ENCODE results near the gene CST3.
"Not testable (repeated sequence)": the region's sequence is repeated elsewhere in the genome, so short reads cannot be mapped to it uniquely, and the experiment has no call there.

CST3 gene, protein sequence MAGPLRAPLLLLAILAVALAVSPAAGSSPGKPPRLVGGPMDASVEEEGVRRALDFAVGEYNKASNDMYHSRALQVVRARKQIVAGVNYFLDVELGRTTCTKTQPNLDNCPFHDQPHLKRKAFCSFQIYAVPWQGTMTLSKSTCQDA

GRCh38 chr20:23637282-23638221 lies at the start of gene CST3:
Gene CST3 (minus strand): TSS chr20:23637955. CDS start chr20:23637862, 93 bp downstream.
- H3K4me1 ChIP-seq (ENCODE audit: control insufficient read depth, insufficient read depth, low read length) = peaks cover 39% of the 10 kb centered on the region
- H3K9ac ChIP-seq (ENCODE audit: low read length in 2 of 2) = peak within 1 kb of the TSS; percentile 75 to 93
- no peaks in the 10 kb centered on the region for H3K9me3 ChIP-seq (ENCODE audit: control insufficient read depth in 2 of 2, low read length in 2 of 2)
- H3K4me3 ChIP-seq (ENCODE audit: low read length in 2 of 2) = peak within 1 kb of the TSS; percentile 85 to 90
- H3K36me3 ChIP-seq (ENCODE audit: control insufficient read depth in 2 of 2, insufficient read depth in 2 of 2, low read length in 2 of 2) = peaks cover 11 to 13% of the 10 kb centered on the region in 2 donors
- H3K27me3 ChIP-seq (ENCODE audit: control insufficient read depth in 1 of 2, insufficient read depth in 2 of 2, low read length in 2 of 2) = no peaks in the 10 kb centered on the region
- peak within 1 kb of the TSS; percentile 85 for H3K27ac ChIP-seq (ENCODE audit: low read length)

- no peaks in the 10 kb centered on the region for H3K4me1 ChIP-seq (ENCODE audit: control insufficient read depth, insufficient read depth, low read length)
- H3K36me3 ChIP-seq (ENCODE audit: control insufficient read depth in 2 of 2, insufficient read depth in 2 of 2, low read length in 2 of 2) = no peaks in the 10 kb centered on the region
- no peaks in the 10 kb centered on the region for H3K9me3 ChIP-seq (ENCODE audit: control insufficient read depth in 2 of 2, low read length in 2 of 2)
- no peak overlapping the region for H3K9ac ChIP-seq (ENCODE audit: low read length in 2 of 2)
- H3K4me3 ChIP-seq (ENCODE audit: low read length in 2 of 2) = no peak overlapping the region
- no peaks in the 10 kb centered on the region for H3K27me3 ChIP-seq (ENCODE audit: control insufficient read depth in 1 of 2, insufficient read depth in 2 of 2, low read length in 2 of 2)
- H3K27ac ChIP-seq (ENCODE audit: low read length) = no peak overlapping the region
Measured at GRCh38 chr20:23686046-23686750, 48.4 kb upstream of the CST3 start.

DNA sequence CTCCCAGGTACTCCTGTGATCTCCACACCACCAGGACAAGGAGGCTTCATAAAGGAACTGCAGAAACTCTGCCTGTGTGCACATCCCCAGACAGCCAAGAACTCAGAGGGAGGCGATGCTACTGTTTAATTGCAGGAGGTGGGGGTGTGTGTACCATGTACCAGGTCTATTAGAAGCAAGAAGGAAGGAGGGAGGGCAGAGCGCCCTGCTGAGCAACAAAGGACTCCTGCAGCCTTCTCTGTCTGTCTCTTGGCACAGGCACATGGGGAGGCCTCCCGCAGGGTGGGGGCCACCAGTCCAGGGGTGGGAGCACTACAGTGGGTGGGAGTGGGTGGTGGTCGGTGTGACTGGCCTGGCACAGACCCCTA lies 47.8 kb upstream of the CST3 start:
- H3K27me3 ChIP-seq (ENCODE audit: control insufficient read depth in 1 of 2, insufficient read depth in 2 of 2, low read length in 2 of 2); H3K36me3 ChIP-seq (ENCODE audit: control insufficient read depth in 2 of 2, insufficient read depth in 2 of 2, low read length in 2 of 2): not testable (repeated sequence)

GRCh38 chr20:23684261-23684660 lies 46.5 kb upstream of the CST3 start:
- Histone ChIP-seq H3K27ac (ENCODE audit: low read length) (no peak overlapping the region), H3K4me1 (ENCODE audit: control insufficient read depth, insufficient read depth, low read length) (no peaks in the 10 kb centered on the region), H3K36me3 (ENCODE audit: control insufficient read depth in 2 of 2, insufficient read depth in 2 of 2, low read length in 2 of 2) (no peaks in the 10 kb centered on the region), H3K27me3 (ENCODE audit: control insufficient read depth in 1 of 2, insufficient read depth in 2 of 2, low read length in 2 of 2) (peaks cover 0 to 2% of the 10 kb centered on the region in 2 donors), H3K4me3 (ENCODE audit: low read length in 2 of 2) (no peak overlapping the region), H3K9ac (ENCODE audit: low read length in 2 of 2) (no peak overlapping the region), H3K9me3 (ENCODE audit: control insufficient read depth in 2 of 2, low read length in 2 of 2) (no peaks in the 10 kb centered on the region)

More for the DNA sequence above, 47.8 kb upstream of the CST3 start:
- H3K4me3 ChIP-seq (ENCODE audit: low read length in 2 of 2); H3K27ac ChIP-seq (ENCODE audit: low read length); H3K9me3 ChIP-seq (ENCODE audit: control insufficient read depth in 2 of 2, low read length in 2 of 2); H3K9ac ChIP-seq (ENCODE audit: low read length in 2 of 2); H3K4me1 ChIP-seq (ENCODE audit: control insufficient read depth, insufficient read depth, low read length): not testable (repeated sequence)

- Histone ChIP-seq H3K27ac (ENCODE audit: low read length) (no peak overlapping the region), H3K27me3 (ENCODE audit: control insufficient read depth in 1 of 2, insufficient read depth in 2 of 2, low read length in 2 of 2) (peaks cover 0 to 2% of the 10 kb centered on the region in 2 donors), H3K36me3 (ENCODE audit: control insufficient read depth in 2 of 2, insufficient read depth in 2 of 2, low read length in 2 of 2) (no peaks in the 10 kb centered on the region), H3K4me3 (ENCODE audit: low read length in 2 of 2) (no peak overlapping the region), H3K4me1 (ENCODE audit: control insufficient read depth, insufficient read depth, low read length) (no peaks in the 10 kb centered on the region), H3K9ac (ENCODE audit: low read length in 2 of 2) (no peak overlapping the region), H3K9me3 (ENCODE audit: control insufficient read depth in 2 of 2, low read length in 2 of 2) (no peaks in the 10 kb centered on the region)
Measured at GRCh38 chr20:23683807-23684206, 46.1 kb upstream of the CST3 start.

- H3K9ac ChIP-seq (ENCODE audit: low read length in 2 of 2) = no peak overlapping the region
- no peak overlapping the region for H3K4me3 ChIP-seq (ENCODE audit: low read length in 2 of 2)
- H3K9me3 ChIP-seq (ENCODE audit: control insufficient read depth in 2 of 2, low read length in 2 of 2) = no peaks in the 10 kb centered on the region
- peaks cover 0 to 2% of the 10 kb centered on the region in 2 donors for H3K27me3 ChIP-seq (ENCODE audit: control insufficient read depth in 1 of 2, insufficient read depth in 2 of 2, low read length in 2 of 2)
- no peaks in the 10 kb centered on the region for H3K36me3 ChIP-seq (ENCODE audit: control insufficient read depth in 2 of 2, insufficient read depth in 2 of 2, low read length in 2 of 2)
- no peak overlapping the region for H3K27ac ChIP-seq (ENCODE audit: low read length)
- no peaks in the 10 kb centered on the region for H3K4me1 ChIP-seq (ENCODE audit: control insufficient read depth, insufficient read depth, low read length)
Measured at GRCh38 chr20:23683281-23683680, 45.5 kb upstream of the CST3 start.

- H3K9ac ChIP-seq (ENCODE audit: low read length in 2 of 2) = no peak overlapping the region
- no peaks in the 10 kb centered on the region for H3K4me1 ChIP-seq (ENCODE audit: control insufficient read depth, insufficient read depth, low read length)
- H3K36me3 ChIP-seq (ENCODE audit: control insufficient read depth in 2 of 2, insufficient read depth in 2 of 2, low read length in 2 of 2) = no peaks in the 10 kb centered on the region
- peaks cover 0 to 2% of the 10 kb centered on the region in 2 donors for H3K27me3 ChIP-seq (ENCODE audit: control insufficient read depth in 1 of 2, insufficient read depth in 2 of 2, low read length in 2 of 2)
- H3K27ac ChIP-seq (ENCODE audit: low read length) = no peak overlapping the region
- no peak overlapping the region for H3K4me3 ChIP-seq (ENCODE audit: low read length in 2 of 2)
- H3K9me3 ChIP-seq (ENCODE audit: control insufficient read depth in 2 of 2, low read length in 2 of 2) = no peaks in the 10 kb centered on the region
Measured at GRCh38 chr20:23680146-23680545, 42.4 kb upstream of the CST3 start.

DNA sequence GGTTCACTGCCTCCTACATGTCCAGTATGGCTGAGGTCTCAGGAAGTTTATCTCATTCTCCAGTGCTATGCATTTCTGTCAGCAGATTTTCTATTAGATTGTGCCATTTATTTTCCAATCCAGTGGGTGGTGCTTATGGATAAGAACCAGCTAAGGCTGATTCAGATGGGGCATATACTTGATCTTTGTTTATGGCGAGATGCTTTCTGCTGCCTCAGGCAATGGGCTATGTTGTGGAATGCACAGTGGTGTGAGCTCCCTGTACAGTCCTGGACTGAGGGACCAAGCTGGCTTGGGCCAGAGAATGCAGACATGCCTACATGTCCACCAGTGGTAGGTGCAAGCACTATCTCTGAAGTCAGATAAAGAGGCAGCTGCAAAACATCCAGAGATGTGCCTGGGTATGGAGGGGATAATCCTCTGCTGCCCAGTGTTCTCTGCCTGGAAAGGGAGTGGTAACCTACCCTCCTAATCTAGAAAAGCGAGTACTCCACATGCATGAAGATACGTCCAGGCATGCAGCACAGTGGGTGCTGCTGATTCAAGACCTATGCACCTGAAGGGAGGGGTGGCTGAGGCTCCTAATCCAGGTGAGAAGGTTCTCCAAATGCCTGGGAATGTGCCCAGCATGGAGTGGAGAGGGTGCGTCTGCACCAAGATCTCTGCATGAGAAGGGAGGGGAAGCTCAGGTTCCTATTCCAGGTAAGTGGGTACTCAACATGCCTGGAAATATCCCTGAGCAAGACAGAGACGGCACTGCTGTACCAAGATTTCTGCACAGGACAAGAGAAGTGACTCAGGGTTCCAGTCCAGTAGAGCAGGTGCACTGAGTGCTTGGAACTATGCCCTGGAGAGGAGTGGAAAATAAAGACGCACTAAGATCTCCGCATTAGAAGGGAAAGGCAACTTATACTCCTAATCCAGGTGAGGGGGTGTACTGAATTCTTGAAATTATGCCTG lies 41.7 kb upstream of the CST3 start:
- H3K36me3 ChIP-seq (ENCODE audit: control insufficient read depth in 2 of 2, insufficient read depth in 2 of 2, low read length in 2 of 2) = no peaks in the 10 kb centered on the region
- H3K4me1 ChIP-seq (ENCODE audit: control insufficient read depth, insufficient read depth, low read length) = no peaks in the 10 kb centered on the region
- H3K9ac ChIP-seq (ENCODE audit: low read length in 2 of 2) = no peak overlapping the region
- no peak overlapping the region for H3K4me3 ChIP-seq (ENCODE audit: low read length in 2 of 2)
- no peak overlapping the region for H3K27ac ChIP-seq (ENCODE audit: low read length)
- no peaks in the 10 kb centered on the region for H3K9me3 ChIP-seq (ENCODE audit: control insufficient read depth in 2 of 2, low read length in 2 of 2)
- H3K27me3 ChIP-seq (ENCODE audit: control insufficient read depth in 1 of 2, insufficient read depth in 2 of 2, low read length in 2 of 2) = peaks cover 0 to 2% of the 10 kb centered on the region in 2 donors

- Histone ChIP-seq H3K27me3 (ENCODE audit: control insufficient read depth in 1 of 2, insufficient read depth in 2 of 2, low read length in 2 of 2) (no peaks in the 10 kb centered on the region), H3K27ac (ENCODE audit: low read length) (no peak overlapping the region), H3K9ac (ENCODE audit: low read length in 2 of 2) (no peak overlapping the region), H3K4me3 (ENCODE audit: low read length in 2 of 2) (no peak overlapping the region), H3K36me3 (ENCODE audit: control insufficient read depth in 2 of 2, insufficient read depth in 2 of 2, low read length in 2 of 2) (no peaks in the 10 kb centered on the region), H3K9me3 (ENCODE audit: control insufficient read depth in 2 of 2, low read length in 2 of 2) (no peaks in the 10 kb centered on the region), H3K4me1 (ENCODE audit: control insufficient read depth, insufficient read depth, low read length) (no peaks in the 10 kb centered on the region)
Measured at GRCh38 chr20:23673209-23673608, 35.5 kb upstream of the CST3 start.

DNA sequence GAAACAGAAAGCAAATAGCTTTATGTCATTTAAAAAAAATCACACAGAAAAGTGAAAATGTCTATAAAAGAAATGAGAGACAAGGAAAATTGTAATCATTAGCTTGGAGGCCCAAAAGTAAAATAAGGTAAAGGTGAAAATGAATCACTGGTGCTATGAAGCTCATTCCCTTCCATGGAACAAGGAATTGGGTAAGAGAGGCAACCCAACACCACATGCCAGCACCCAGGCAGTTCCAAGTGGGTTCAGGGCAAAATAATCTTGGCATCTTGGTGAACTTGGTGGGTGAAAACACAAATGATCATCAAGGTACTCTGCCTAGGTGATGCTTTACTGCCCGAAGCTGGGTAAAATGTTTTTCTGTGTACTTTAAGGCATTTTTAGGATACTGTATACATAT lies 34.4 kb upstream of the CST3 start:
- H3K4me3 ChIP-seq (ENCODE audit: low read length in 2 of 2) = no peak overlapping the region
- H3K9me3 ChIP-seq (ENCODE audit: control insufficient read depth in 2 of 2, low read length in 2 of 2) = no peaks in the 10 kb centered on the region
- H3K9ac ChIP-seq (ENCODE audit: low read length in 2 of 2) = no peak overlapping the region
- no peaks in the 10 kb centered on the region for H3K4me1 ChIP-seq (ENCODE audit: control insufficient read depth, insufficient read depth, low read length)
- H3K27ac ChIP-seq (ENCODE audit: low read length) = no peak overlapping the region
- no peaks in the 10 kb centered on the region for H3K27me3 ChIP-seq (ENCODE audit: control insufficient read depth in 1 of 2, insufficient read depth in 2 of 2, low read length in 2 of 2)
- no peaks in the 10 kb centered on the region for H3K36me3 ChIP-seq (ENCODE audit: control insufficient read depth in 2 of 2, insufficient read depth in 2 of 2, low read length in 2 of 2)
